Measurements from ENCODE around the gene FAM13C. TPM values are rescaled to one million over a fixed set of nuclear protein-coding genes. Genes with fewer than 3 reads are reported as not detected.

The FAM13C gene
- total and polyA plus RNA-seq, 2 of the 4 experiments (the other 2 are of a cell fraction) = 1.6 to 2.9 TPM

DNA sequence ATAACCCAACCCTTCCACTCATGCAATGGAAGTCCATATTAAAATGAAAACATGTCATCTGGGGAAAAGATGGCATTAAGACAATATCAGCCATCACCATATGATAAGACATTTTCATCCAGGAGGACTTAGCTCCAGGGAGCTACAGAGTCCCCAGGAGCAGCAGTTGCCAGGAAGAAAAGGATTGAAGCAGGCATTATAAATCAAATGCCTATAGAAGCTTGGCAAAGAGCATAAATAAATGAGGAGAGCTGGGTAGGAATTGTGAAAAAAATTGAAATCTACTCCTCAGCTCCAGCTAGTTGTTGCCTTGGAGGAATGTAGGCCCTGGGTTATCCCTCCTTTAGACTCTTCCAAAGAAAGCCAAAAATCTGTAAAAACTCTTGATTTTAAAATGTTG is 42.5 kb downstream of the FAM13C start:
- Histone ChIP-seq H2AFZ (replicated peaks; ENCODE audit: low read length, poor library complexity) (no peak overlapping the region), H4K20me1 (ENCODE audit: insufficient read depth, low read length) (no peaks in the 10 kb centered on the region), H3K36me3 (ENCODE audit: control insufficient read depth, insufficient read depth, low read length) (no peaks in the 10 kb centered on the region), H4K5ac (ENCODE audit: low read depth, low read length) (no peak overlapping the region), H3K4me2 (ENCODE audit: low read depth, low read length) (no peak overlapping the region), H2BK120ac (ENCODE audit: low read depth, low read length) (no peak overlapping the region), H3K79me1 (ENCODE audit: low read depth in 1 of 2, low read length in 2 of 2) (no peaks in the 10 kb centered on the region), H3K56ac (ENCODE audit: extremely low read depth, insufficient read depth, low read length) (no peak overlapping the region), H3K27ac (ENCODE audit: insufficient read depth, low read length) (no peak overlapping the region), H3K4ac (ENCODE audit: low read depth, low read length) (no peak overlapping the region), H4K8ac (ENCODE audit: low read depth in 2 of 2, low read length in 2 of 2) (no peak overlapping the region), H2AK5ac (ENCODE audit: low read depth, low read length) (no peak overlapping the region), H2BK20ac (ENCODE audit: low read depth, low read length) (no peak overlapping the region), H3K4me1 (ENCODE audit: control insufficient read depth, insufficient read depth, low read length) (peaks cover 5% of the 10 kb centered on the region), H3K9me3 (ENCODE audit: control insufficient read depth, insufficient read depth, low read length) (no peaks in the 10 kb centered on the region), H3K4me3 (ENCODE audit: insufficient read depth, low read depth, low read length) (no peak overlapping the region), H4K91ac (ENCODE audit: insufficient read depth, low read depth, low read length) (no peak overlapping the region), H3K9ac (ENCODE audit: low read depth, low read length) (no peak overlapping the region), H2BK5ac (ENCODE audit: low read depth, low read length, poor library complexity, severe bottlenecking) (no peak overlapping the region), H3K9me1 (ENCODE audit: insufficient read depth, low read length) (peaks cover 3% of the 10 kb centered on the region; the same call in 1 of the 2 replicates), H3K18ac (ENCODE audit: low read depth, low read length) (no peak overlapping the region), H3K14ac (replicated peaks; ENCODE audit: low read depth, low read length) (no peak overlapping the region), H3K27me3 (ENCODE audit: control insufficient read depth, insufficient read depth, low read length) (no peaks in the 10 kb centered on the region), H3K23ac (ENCODE audit: low read depth, low read length) (no peak overlapping the region), H2AK9ac (replicated peaks; ENCODE audit: low read depth, low read length, poor library complexity) (no peak overlapping the region), H2BK15ac (ENCODE audit: low read depth, low read length) (no peak overlapping the region)
- dilution Hi-C loops (cut with HindIII; ENCODE audit: low sequenced_read_pairs, unreplicated experiment) (no loop called here), intact Hi-C loops (cut with micrococcal nuclease) (no loop called here), in situ Hi-C loops (cut with MboI; ENCODE audit: low sequenced_read_pairs) (no loop called here)
- ChIA-PET POLR2A (ENCODE audit: unreplicated experiment) (no interaction called here), CTCF (interaction anchor here (1.2 to 1.6 kb wide), 2 partner anchors 11 to 14 kb away, joined by 3 to 4 read pairs; no protein-coding TSS in a partner anchor)
- no peak for DNase-seq
- no peak for ATAC-seq (ENCODE audit: low read depth)
- no TSS peak for BruUV-seq (replicated peaks)
- TF ChIP-seq SMC3 (IDR thresholded peaks at IDR 0.05; ENCODE audit: low read depth, low read length) (no peak), NFE2L2 (IDR thresholded peaks at IDR 0.05; ENCODE audit: low read depth, low read length) (no peak), FOS (IDR thresholded peaks at IDR 0.05; ENCODE audit: low read depth, low read length) (no peak), RAD21 (IDR thresholded peaks at IDR 0.05; ENCODE audit: low read length) (no peak), CEBPB (IDR thresholded peaks at IDR 0.05; ENCODE audit: low read depth, low read length) (no peak), BHLHE40 (IDR thresholded peaks at IDR 0.05; ENCODE audit: low read depth, low read length) (no peak), MAZ (IDR thresholded peaks at IDR 0.05; ENCODE audit: borderline replicate concordance, low read depth, low read length) (no peak), CHD1 (IDR thresholded peaks at IDR 0.05; ENCODE audit: low read depth, low read length) (no peak), RCOR1 (IDR thresholded peaks at IDR 0.05; ENCODE audit: insufficient replicate concordance, low read length) (no peak), POLR2A (IDR thresholded peaks at IDR 0.05; ENCODE audit: low read depth, low read length) (no peak), MAFK (IDR thresholded peaks at IDR 0.05; ENCODE audit: low read depth, low read length) (no peak), MXI1 (IDR thresholded peaks at IDR 0.05; ENCODE audit: borderline replicate concordance, low read depth, low read length) (no peak), RFX5 (IDR thresholded peaks at IDR 0.05; ENCODE audit: low read depth, low read length) (no peak)
- TF ChIP-seq, protein P1, sequence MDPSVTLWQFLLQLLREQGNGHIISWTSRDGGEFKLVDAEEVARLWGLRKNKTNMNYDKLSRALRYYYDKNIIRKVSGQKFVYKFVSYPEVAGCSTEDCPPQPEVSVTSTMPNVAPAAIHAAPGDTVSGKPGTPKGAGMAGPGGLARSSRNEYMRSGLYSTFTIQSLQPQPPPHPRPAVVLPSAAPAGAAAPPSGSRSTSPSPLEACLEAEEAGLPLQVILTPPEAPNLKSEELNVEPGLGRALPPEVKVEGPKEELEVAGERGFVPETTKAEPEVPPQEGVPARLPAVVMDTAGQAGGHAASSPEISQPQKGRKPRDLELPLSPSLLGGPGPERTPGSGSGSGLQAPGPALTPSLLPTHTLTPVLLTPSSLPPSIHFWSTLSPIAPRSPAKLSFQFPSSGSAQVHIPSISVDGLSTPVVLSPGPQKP (IDR thresholded peaks at IDR 0.05; ENCODE audit: borderline replicate concordance, low read depth, low read length) = no peak
- TF ChIP-seq, protein P2, sequence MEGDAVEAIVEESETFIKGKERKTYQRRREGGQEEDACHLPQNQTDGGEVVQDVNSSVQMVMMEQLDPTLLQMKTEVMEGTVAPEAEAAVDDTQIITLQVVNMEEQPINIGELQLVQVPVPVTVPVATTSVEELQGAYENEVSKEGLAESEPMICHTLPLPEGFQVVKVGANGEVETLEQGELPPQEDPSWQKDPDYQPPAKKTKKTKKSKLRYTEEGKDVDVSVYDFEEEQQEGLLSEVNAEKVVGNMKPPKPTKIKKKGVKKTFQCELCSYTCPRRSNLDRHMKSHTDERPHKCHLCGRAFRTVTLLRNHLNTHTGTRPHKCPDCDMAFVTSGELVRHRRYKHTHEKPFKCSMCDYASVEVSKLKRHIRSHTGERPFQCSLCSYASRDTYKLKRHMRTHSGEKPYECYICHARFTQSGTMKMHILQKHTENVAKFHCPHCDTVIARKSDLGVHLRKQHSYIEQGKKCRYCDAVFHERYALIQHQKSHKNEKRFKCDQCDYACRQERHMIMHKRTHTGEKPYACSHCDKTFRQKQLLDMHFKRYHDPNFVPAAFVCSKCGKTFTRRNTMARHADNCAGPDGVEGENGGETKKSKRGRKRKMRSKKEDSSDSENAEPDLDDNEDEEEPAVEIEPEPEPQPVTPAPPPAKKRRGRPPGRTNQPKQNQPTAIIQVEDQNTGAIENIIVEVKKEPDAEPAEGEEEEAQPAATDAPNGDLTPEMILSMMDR (conservative IDR thresholded peaks at IDR 0.05; ENCODE audit: low read depth, low read length) = no peak
- TF ChIP-seq, protein P3, sequence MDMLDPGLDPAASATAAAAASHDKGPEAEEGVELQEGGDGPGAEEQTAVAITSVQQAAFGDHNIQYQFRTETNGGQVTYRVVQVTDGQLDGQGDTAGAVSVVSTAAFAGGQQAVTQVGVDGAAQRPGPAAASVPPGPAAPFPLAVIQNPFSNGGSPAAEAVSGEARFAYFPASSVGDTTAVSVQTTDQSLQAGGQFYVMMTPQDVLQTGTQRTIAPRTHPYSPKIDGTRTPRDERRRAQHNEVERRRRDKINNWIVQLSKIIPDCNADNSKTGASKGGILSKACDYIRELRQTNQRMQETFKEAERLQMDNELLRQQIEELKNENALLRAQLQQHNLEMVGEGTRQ (IDR thresholded peaks at IDR 0.05; ENCODE audit: low read depth, low read length) = no peak
